GM18505 (cell line): ENCODE data around the gene ADRA1B.

Source experiments
- ATAC-seq: cut with Tn5 transposase; IDR thresholded peaks from one replicate; pipeline ENCODE4 v1.9.1; 2021; ENCODE audit not compliant: unreplicated experiment
- POLR2A ChIP-seq: IDR thresholded peaks from 4 replicates; pipeline ENCODE4 v1.6.1; 2011; ENCODE audit warnings: borderline replicate concordance; ENCODE audit not compliant: insufficient read depth, insufficient read length; ENCODE audit errors: extremely low read depth

The ADRA1B gene

GRCh38 chr5:159921721-159922120, 5.4 kb downstream of the ADRA1B start:
- no peak for TF ChIP-seq POLR2A
- ATAC-seq: no peak

GRCh38 chr5:159923008-159923407, 6.7 kb downstream of the ADRA1B start:
- no peak for ATAC-seq
- no peak for TF ChIP-seq POLR2A

- TF ChIP-seq POLR2A: no peak
- no peak for ATAC-seq
These were observed 12.0 kb downstream of the ADRA1B start for GRCh38 chr5:159928122-159928909.

- no peak for TF ChIP-seq POLR2A
- ATAC-seq: no peak
These were observed 12.9 kb downstream of the ADRA1B start for GRCh38 chr5:159929176-159929575.

GRCh38 chr5:159933531-159934485, 17.5 kb downstream of the ADRA1B start:
- TF ChIP-seq POLR2A: no peak
- no peak for ATAC-seq

GRCh38 chr5:159935946-159936345, 19.7 kb downstream of the ADRA1B start:
- ATAC-seq: no peak
- no peak for TF ChIP-seq POLR2A

GRCh38 chr5:159936686-159937329, 20.5 kb downstream of the ADRA1B start:
- no peak for TF ChIP-seq POLR2A
- ATAC-seq: no peak

- ATAC-seq: no peak
- no peak for TF ChIP-seq POLR2A
These were observed 21.3 kb downstream of the ADRA1B start for GRCh38 chr5:159937580-159937979.

GRCh38 chr5:159943326-159943725, 27.0 kb downstream of the ADRA1B start:
- no peak for TF ChIP-seq POLR2A
- no peak for ATAC-seq

GRCh38 chr5:159944056-159944600, 27.8 kb downstream of the ADRA1B start:
- no peak for ATAC-seq
- no peak for TF ChIP-seq POLR2A

GRCh38 chr5:159945359-159945758, 29.1 kb downstream of the ADRA1B start:
- no peak for ATAC-seq
- no peak for TF ChIP-seq POLR2A

- TF ChIP-seq POLR2A: no peak
- no peak for ATAC-seq
These were observed 31.6 kb downstream of the ADRA1B start for GRCh38 chr5:159947708-159948358.
